Activated CD8-positive, alpha-beta memory T cell treated with anti-CD3 and anti-CD28 coated beads for 24 hours (primary cell): ENCODE data around the gene ACBD6.

Source experiments
- DNase-seq: peaks from one replicate; pipeline ENCODE4 v3.0.0-alpha.2; 2020

ACBD6 gene

GRCh38 chr1:180267211-180267561 is 235.2 kb downstream of the ACBD6 start:
- DNase-seq, result no peak

GRCh38 chr1:180266275-180267210 is 235.8 kb downstream of the ACBD6 start:
- no peak for DNase-seq

- DNase-seq, result no peak
These were observed 236.5 kb downstream of the ACBD6 start for GRCh38 chr1:180265871-180266270.

- DNase-seq, result peak; percentile 33
These were observed 237.2 kb downstream of the ACBD6 start for GRCh38 chr1:180265201-180265600.

GRCh38 chr1:180264595-180264994 is 237.8 kb downstream of the ACBD6 start:
- peak; percentile 33 for DNase-seq

GRCh38 chr1:180262628-180263488 is 239.5 kb downstream of the ACBD6 start:
- peak; percentile 48 for DNase-seq

GRCh38 chr1:180261524-180262155 is 240.7 kb downstream of the ACBD6 start:
- peak; percentile 15 for DNase-seq

GRCh38 chr1:180261030-180261429 is 241.3 kb downstream of the ACBD6 start:
- DNase-seq, result no peak

- no peak for DNase-seq
These were observed 241.8 kb downstream of the ACBD6 start for GRCh38 chr1:180260541-180260940.

GRCh38 chr1:180259431-180260338 is 242.7 kb downstream of the ACBD6 start:
- DNase-seq, result no peak

- no peak for DNase-seq
These were observed 243.4 kb downstream of the ACBD6 start for GRCh38 chr1:180258935-180259334.

GRCh38 chr1:180258290-180258689 is 244.1 kb downstream of the ACBD6 start:
- DNase-seq, result no peak

- no peak for DNase-seq
These were observed 244.9 kb downstream of the ACBD6 start for GRCh38 chr1:180257486-180257885.

GRCh38 chr1:180257028-180257386 is 245.4 kb downstream of the ACBD6 start:
- no peak for DNase-seq

GRCh38 chr1:180256341-180257027 is 245.9 kb downstream of the ACBD6 start:
- DNase-seq, result no peak

GRCh38 chr1:180255536-180256340 is 246.6 kb downstream of the ACBD6 start:
- no peak for DNase-seq

- DNase-seq, result no peak
These were observed 247.5 kb downstream of the ACBD6 start for GRCh38 chr1:180254854-180255253.

GRCh38 chr1:180254496-180254819 is 247.9 kb downstream of the ACBD6 start:
- no peak for DNase-seq

GRCh38 chr1:180253585-180254495 is 248.5 kb downstream of the ACBD6 start:
- no peak for DNase-seq
